Natural killer cell (primary cell): Measurements from ENCODE around the gene CABLES2. TPM values are rescaled to one million over a fixed set of nuclear protein-coding genes. Genes with fewer than 3 reads are reported as not detected.

Experiments used
- ATAC-seq, 3 donors: fragments of 150-1000 bp in 2 of 3; fragments of 200-7000 bp in 1 of 3; cut with Tn5 transposase; 1 replicate in 1 of 3; 2 replicates in 2 of 3; pipeline ENCODE4 v1.10.0; 2021; ENCODE audit warnings: mild to moderate bottlenecking in 2 of 3, moderate library complexity in 2 of 3
- DNase-seq, 2 donors: peaks; one replicate each; pipeline versions ENCODE4 v3.0.0 to v3.0.0-alpha.2; 2013 to 2021; ENCODE audit warnings: mixed read lengths in 1 of 2
- H3K27ac ChIP-seq: one replicate; pipeline ENCODE4 v1.5.1; 2013; ENCODE audit warnings: mild to moderate bottlenecking, low read length
- H3K27me3 ChIP-seq: one replicate; pipeline ENCODE4 v1.6.1; 2013; ENCODE audit warnings: low read length; ENCODE audit not compliant: control insufficient read depth, insufficient read depth
- H3K36me3 ChIP-seq: one replicate; pipeline ENCODE4 v1.6.1; 2013; ENCODE audit warnings: low read length; ENCODE audit not compliant: control insufficient read depth, insufficient read depth
- H3K4me1 ChIP-seq: one replicate; pipeline ENCODE4 v1.6.1; 2013; ENCODE audit warnings: low read length; ENCODE audit not compliant: control insufficient read depth, insufficient read depth
- H3K4me3 ChIP-seq: one replicate; pipeline ENCODE4 v1.5.1; 2013; ENCODE audit warnings: low read length
- H3K9me3 ChIP-seq: one replicate; pipeline ENCODE4 v1.6.1; 2013; ENCODE audit warnings: low read length; ENCODE audit not compliant: control insufficient read depth, insufficient read depth
- H3K27ac Mint-ChIP-seq, 2 donors: one replicate each; pipeline ENCODE4 v1.8.0; 2022; ENCODE audit warnings: mild to moderate bottlenecking in 2 of 2, mixed read lengths in 2 of 2, moderate library complexity in 1 of 2
- H3K27me3 Mint-ChIP-seq, 2 donors: one replicate each; pipeline ENCODE4 v1.8.0; 2022; ENCODE audit warnings: low read depth in 2 of 2, mixed read lengths in 2 of 2
- H3K36me3 Mint-ChIP-seq: one replicate; pipeline ENCODE4 v1.8.0; 2022; ENCODE audit warnings: mixed read lengths
- H3K4me1 Mint-ChIP-seq, 2 donors: one replicate each; pipeline ENCODE4 v1.8.0; 2022; ENCODE audit warnings: mixed read lengths in 2 of 2
- H3K4me3 Mint-ChIP-seq: one replicate; pipeline ENCODE4 v1.8.0; 2022; ENCODE audit warnings: mild to moderate bottlenecking, moderate library complexity, mixed read lengths
- H3K9me3 Mint-ChIP-seq, 2 donors: one replicate each; pipeline ENCODE4 v1.8.0; 2022; ENCODE audit warnings: mixed read lengths in 2 of 2
- CTCF ChIP-seq: fragments of 200-600 bp; IDR thresholded peaks from one replicate; pipeline ENCODE4 v1.8.0; 2022; ENCODE audit warnings: antibody characterized with exemption
- WGBS: methylation state at CpG from one replicate; pipeline ENCODE4 v1.1.7; 2013; ENCODE audit warnings: missing lambda C conversion rate; ENCODE audit not compliant: insufficient coverage; 5-methylcytosine and 5-hydroxymethylcytosine counted together
- intact Hi-C: fragments of 100-400 bp; cut with micrococcal nuclease; formaldehyde crosslinking; loops from one replicate; pipeline ENCODE4 v1.14.2; 2022
- total RNA-seq, 4 donors: library from RNA; stranded (reverse); fragments of 120-200 nt in 1 of 4; gene quantifications; one replicate each; pipeline versions ENCODE4 v1.2.3 to v1.2.4, GENCODE V29; 2013 to 2022

Gene CABLES2
- total RNA-seq, 3 donors from 2014 or later (not counting 1 experiment from before 2014, with no cell fraction given), result 8.0 to 9.3 (median 8.4) TPM

- Mint-ChIP-seq H3K27ac (peak within 1 kb of the TSS; percentile 84 to 94), H3K36me3 (no peaks in the 10 kb centered on the region), H3K27me3 (no peaks in the 10 kb centered on the region), H3K4me1 (peaks cover 31 to 54% of the 10 kb centered on the region in 2 donors), H3K9me3 (peaks cover 4 to 5% of the 10 kb centered on the region in 2 donors), H3K4me3 (peak within 1 kb of the TSS; percentile 87)
- Histone ChIP-seq H3K27me3 (no peaks in the 10 kb centered on the region), H3K27ac (peak within 1 kb of the TSS; percentile 97), H3K4me1 (peaks cover 29% of the 10 kb centered on the region), H3K36me3 (peaks cover 23% of the 10 kb centered on the region), H3K9me3 (no peaks in the 10 kb centered on the region), H3K4me3 (peak within 1 kb of the TSS; percentile 89)
- WGBS, result under 1% methylated on average over 83 of the region's 83 CpGs
- TF ChIP-seq CTCF, result no peak
- peak; percentile 95 for ATAC-seq
- peak; percentile 93 to 97 for DNase-seq
- intact Hi-C loops, result loop anchor here (2.0 to 10.0 kb wide), 2 partner anchors 232 to 372 kb away; no protein-coding TSS in a partner anchor
Measured at GRCh38 chr20:62386383-62387218, 20.5 kb downstream of the CABLES2 start, which contains the start of gene RPS21. Gene RPS21, plus strand, starts transcription at chr20:62387103. Its CDS starts 236 bp downstream, at chr20:62387339.

DNA sequence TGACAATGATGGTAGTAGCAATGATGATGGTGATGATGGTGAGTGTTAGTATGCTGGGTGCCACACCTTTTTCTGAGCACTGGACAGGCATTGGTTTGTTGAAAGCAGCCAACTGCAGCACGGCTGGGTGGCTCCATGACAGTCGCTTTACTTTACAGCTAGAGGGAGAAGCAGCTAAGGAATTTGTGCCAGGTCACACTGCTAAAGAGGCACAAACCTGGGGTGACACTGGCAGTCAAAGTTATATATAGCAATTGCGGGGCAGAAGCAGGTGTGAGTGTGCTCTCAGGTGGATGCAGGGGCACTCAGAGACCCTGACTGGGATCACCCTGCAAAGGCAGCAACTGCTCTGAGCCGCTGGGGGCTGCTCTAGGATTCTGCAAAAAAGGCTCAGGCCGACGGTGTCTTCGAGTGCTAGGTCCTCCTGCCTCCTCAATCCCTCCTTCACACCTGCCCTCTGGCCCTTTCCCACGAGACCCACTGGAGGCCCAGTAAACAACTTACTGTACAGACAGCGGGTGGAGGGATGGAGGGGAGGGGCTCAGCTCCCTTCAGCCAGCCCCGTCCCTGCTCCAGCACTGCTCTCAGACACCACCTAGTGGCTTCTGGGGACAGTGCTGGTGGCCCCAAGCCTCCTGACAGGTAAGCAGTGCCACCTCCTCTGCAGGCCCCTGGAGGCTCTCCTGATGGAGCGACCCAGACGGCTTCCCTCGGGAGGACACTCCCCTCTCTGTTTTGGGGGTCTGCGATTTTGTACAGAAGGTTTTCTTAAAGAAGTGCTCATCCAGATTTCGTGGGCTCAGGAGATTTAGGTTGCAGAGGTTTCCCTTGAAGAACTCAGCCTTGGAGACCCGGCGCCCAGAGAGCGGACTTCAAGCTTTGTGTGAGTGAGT is 24.5 kb downstream of the CABLES2 start:
- Histone ChIP-seq H3K36me3 (no peaks in the 10 kb centered on the region), H3K4me3 (no peak overlapping the region), H3K9me3 (no peaks in the 10 kb centered on the region), H3K27me3 (no peaks in the 10 kb centered on the region), H3K27ac (no peak overlapping the region), H3K4me1 (peaks cover 19% of the 10 kb centered on the region)
- peak; percentile 79 for TF ChIP-seq CTCF
- Mint-ChIP-seq H3K27ac (peak overlapping the region; percentile 54 to 69), H3K36me3 (no peaks in the 10 kb centered on the region), H3K4me1 (peaks cover 17 to 32% of the 10 kb centered on the region in 2 donors), H3K4me3 (no peak overlapping the region), H3K9me3 (peaks cover 4 to 5% of the 10 kb centered on the region in 2 donors), H3K27me3 (no peaks in the 10 kb centered on the region)
- ATAC-seq (peak; percentile 58 to 77 (median 61)), DNase-seq (peak; percentile 61 to 87)
- WGBS, result 62% methylated on average over 17 of the region's 18 CpGs
- intact Hi-C loops, result loop anchor here (1.0 to 10.0 kb wide), 2 partner anchors 80 to 368 kb away; partner anchors contain the start of gene ADRM1

DNA sequence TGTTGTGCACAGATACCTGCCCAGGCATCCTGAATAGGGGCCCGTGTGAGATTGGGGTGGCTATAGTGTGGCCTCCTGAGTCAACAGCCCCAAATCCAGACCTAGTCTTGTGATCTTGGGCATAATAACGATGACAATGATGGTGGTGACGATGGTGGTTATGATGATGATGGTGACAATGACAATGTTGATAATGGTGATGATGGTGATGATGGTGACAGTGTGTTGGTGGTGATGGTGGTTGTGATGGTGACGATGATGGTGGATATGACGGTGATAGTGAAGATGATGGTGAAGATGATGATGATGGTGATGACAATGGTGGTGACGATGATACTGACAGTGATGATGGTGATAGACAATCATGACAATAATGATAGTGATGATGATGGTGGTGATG is 25.2 kb downstream of the CABLES2 start:
- WGBS, result 96% methylated on average over 6 of the region's 6 CpGs
- Histone ChIP-seq H3K36me3 (no peaks in the 10 kb centered on the region), H3K4me3 (no peak overlapping the region), H3K9me3 (no peaks in the 10 kb centered on the region), H3K4me1 (peaks cover 15% of the 10 kb centered on the region), H3K27me3 (no peaks in the 10 kb centered on the region), H3K27ac (no peak overlapping the region)
- peaks cover 4 to 5% of the 10 kb centered on the region in 2 donors for H3K9me3 Mint-ChIP-seq
- no peak overlapping the region for H3K4me3 Mint-ChIP-seq
- peak overlapping the region in 1 of 2 donors; percentile 54 for H3K27ac Mint-ChIP-seq
- intact Hi-C loops, result loop anchor here (1.0 to 10.0 kb wide), 2 partner anchors 80 to 367 kb away; partner anchors contain the start of gene ADRM1
- H3K4me1 Mint-ChIP-seq, result peaks cover 15 to 28% of the 10 kb centered on the region in 2 donors
- no peak for DNase-seq
- H3K27me3 Mint-ChIP-seq, result no peaks in the 10 kb centered on the region
- no peaks in the 10 kb centered on the region for H3K36me3 Mint-ChIP-seq
- no peak for ATAC-seq
- no peak for TF ChIP-seq CTCF
